Dendritic cell treated with granulocyte-macrophage colony-stimulating factor and Interleukin-4, amounts not matched to agents 40 ng/mL and 50 ng/mL, for 4 days (primary cell): ENCODE data around the gene DNAJC28.
A peak's percentile ranks its signal among the peaks of the same experiment; 100 is the strongest.

Experiments used
- H3K27ac Mint-ChIP-seq: one replicate; pipeline ENCODE4 v1.8.0; 2022; ENCODE audit warnings: mild to moderate bottlenecking, mixed read lengths
- H3K27me3 Mint-ChIP-seq: one replicate; pipeline ENCODE4 v1.8.0; 2022; ENCODE audit warnings: mild to moderate bottlenecking, mixed read lengths
- H3K36me3 Mint-ChIP-seq: one replicate; pipeline ENCODE4 v1.8.0; 2022; ENCODE audit warnings: low read depth, mixed read lengths
- H3K4me1 Mint-ChIP-seq: one replicate; pipeline ENCODE4 v1.8.0; 2022; ENCODE audit warnings: low read depth, mixed read lengths
- H3K4me3 Mint-ChIP-seq: one replicate; pipeline ENCODE4 v1.8.0; 2022; ENCODE audit warnings: mild to moderate bottlenecking, moderate library complexity, mixed read lengths
- H3K9me3 Mint-ChIP-seq: one replicate; pipeline ENCODE4 v1.8.0; 2022; ENCODE audit warnings: mixed read lengths
- intact Hi-C: fragments of 100-400 bp; cut with micrococcal nuclease; formaldehyde crosslinking; loops from one replicate; pipeline ENCODE4 v1.15.0; 2022

DNAJC28 gene, protein sequence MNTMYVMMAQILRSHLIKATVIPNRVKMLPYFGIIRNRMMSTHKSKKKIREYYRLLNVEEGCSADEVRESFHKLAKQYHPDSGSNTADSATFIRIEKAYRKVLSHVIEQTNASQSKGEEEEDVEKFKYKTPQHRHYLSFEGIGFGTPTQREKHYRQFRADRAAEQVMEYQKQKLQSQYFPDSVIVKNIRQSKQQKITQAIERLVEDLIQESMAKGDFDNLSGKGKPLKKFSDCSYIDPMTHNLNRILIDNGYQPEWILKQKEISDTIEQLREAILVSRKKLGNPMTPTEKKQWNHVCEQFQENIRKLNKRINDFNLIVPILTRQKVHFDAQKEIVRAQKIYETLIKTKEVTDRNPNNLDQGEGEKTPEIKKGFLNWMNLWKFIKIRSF

DNA sequence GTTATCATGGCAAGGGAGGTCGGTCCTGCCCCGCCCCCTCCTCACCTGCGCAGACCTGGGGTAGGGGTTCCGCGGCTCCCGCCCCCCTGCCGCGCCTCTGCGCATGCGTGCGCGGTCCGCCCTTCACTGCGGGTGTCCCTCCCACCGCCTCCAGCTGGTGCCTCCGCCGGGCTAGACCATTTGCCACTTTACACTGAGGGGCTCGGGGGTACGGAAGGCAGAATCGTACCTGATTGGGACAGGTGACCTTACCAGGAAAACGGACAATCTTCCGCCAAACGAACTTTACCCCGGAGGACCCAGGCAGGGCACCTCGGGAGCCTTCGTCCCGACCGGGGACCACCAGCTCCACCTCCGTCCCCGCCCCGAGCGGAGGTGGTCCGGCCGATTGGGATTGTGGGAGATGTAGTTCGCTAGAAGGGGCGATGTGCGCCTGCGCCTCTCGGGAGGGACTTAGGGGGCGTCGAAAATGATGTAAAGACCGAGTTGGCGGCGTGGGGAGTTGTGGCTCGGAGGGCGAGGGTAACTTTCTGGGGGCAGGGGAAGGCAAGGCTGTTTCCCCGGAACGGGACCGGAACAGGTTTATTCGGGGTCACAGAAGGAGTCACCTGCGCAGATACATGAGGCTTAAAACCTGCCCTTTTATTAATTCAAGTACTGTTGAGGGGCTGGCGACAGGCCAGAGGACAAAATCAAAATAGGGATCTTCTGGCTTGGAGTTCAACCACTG is at the start of gene DNAJC28:
Gene DNAJC28 (minus strand): TSS at position 344 of the 730 bp plus-strand sequence. CDS start 2,323 bp downstream, outside the sequence.
- peak within 1 kb of the TSS; percentile 90 for H3K27ac Mint-ChIP-seq

DNA sequence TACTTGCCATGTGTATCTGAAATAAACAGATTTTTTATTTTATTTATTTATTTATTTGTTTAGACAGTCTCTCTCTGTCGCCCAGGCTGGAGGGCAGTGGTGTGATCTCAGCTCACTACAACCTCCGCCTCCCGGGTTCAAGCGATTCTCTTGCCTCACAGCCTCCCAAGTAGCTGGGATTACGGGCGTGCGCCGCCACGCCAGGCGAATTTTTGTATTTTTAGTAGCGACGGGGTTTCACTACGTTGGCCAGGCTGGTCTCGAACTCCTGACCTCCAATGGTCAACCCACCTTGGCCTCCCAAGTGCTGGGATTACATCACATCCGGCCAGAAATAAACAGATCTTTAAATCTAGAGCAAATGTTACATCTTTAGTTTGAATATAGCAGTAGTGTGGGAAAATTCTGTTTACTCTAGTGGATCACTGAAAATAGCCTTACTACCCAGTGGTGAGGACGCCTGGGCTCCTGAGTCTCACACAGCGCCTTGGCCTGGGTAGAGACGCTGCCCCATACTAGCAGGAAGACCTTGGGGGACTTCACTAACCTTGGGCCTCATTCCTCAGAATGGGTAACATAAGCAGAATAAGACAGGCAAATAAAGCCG is 49.7 kb upstream of the DNAJC28 start:
- intact Hi-C loops = loop anchor here (5.0 kb wide), 1 partner anchor 49 kb away; the partner anchor contains the start of gene DNAJC28
- Mint-ChIP-seq H3K36me3 (peaks cover 60% of the 10 kb centered on the region), H3K27me3 (no peaks in the 10 kb centered on the region), H3K4me1 (peaks cover 23% of the 10 kb centered on the region), H3K27ac (peak overlapping the region; percentile 99), H3K4me3 (peak overlapping the region; percentile 90), H3K9me3 (peaks cover 8% of the 10 kb centered on the region)

More for the DNA sequence above, at the start of gene DNAJC28:
- H3K4me3 Mint-ChIP-seq = peak within 1 kb of the TSS; percentile 82
- no peaks in the 10 kb centered on the region for H3K4me1 Mint-ChIP-seq
- H3K36me3 Mint-ChIP-seq = peaks cover 19% of the 10 kb centered on the region
- H3K27me3 Mint-ChIP-seq = peaks cover 2% of the 10 kb centered on the region
- intact Hi-C loops = loop anchor here (1.0 to 5.0 kb wide), 2 partner anchors 11 to 51 kb away; partner anchors contain the start of genes GART and SON
- H3K9me3 Mint-ChIP-seq = no peaks in the 10 kb centered on the region

DNA sequence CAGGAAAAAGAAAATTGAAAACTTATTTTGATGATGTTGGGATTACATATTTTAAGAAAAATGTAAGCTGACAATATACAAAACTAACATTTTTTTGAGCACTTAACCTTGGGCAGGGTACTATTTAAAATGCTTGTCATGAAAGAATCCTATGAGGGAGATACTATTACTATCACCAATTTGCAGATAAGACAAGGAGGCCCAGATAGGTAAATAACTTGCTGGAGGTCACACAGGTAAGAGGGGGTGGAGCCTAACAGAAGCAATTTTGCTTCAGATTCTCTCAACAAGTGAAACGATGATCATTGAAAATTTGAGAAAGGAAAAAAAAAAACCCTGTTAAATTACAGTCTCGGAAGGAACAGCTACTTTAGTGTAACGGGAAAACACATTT is 49.2 kb upstream of the DNAJC28 start:
- Mint-ChIP-seq H3K36me3 (peaks cover 65% of the 10 kb centered on the region), H3K4me3 (no peak overlapping the region), H3K27me3 (no peaks in the 10 kb centered on the region), H3K4me1 (peaks cover 18% of the 10 kb centered on the region), H3K9me3 (peaks cover 8% of the 10 kb centered on the region), H3K27ac (peak overlapping the region; percentile 99)
- intact Hi-C loops = loop anchor here (5.0 kb wide), 1 partner anchor 48 kb away; the partner anchor contains the start of gene DNAJC28

DNA sequence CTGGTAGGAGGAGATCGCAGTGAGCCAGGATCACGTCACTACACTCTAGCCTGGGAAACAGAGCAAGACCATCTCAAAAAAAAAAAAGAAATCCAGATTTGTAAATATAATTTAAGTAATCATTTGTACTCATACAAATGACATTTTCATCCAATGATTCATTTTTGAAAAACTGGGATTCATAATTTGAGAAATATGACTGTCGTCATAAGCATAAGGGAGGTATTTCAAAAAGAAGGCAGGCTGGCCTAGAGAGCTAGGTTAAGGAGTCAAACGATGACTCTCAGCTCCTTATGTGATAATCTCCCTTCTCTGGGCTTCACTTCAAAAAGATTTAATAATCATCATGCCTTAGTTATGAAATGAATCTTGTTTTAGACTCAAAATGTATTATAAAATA is 48.1 kb upstream of the DNAJC28 start:
- intact Hi-C loops = loop anchor here (5.0 kb wide), 1 partner anchor 47 kb away; the partner anchor contains the start of gene DNAJC28
- no peak overlapping the region for H3K4me3 Mint-ChIP-seq
- H3K27ac Mint-ChIP-seq = no peak overlapping the region
- H3K36me3 Mint-ChIP-seq = peaks cover 76% of the 10 kb centered on the region
- no peaks in the 10 kb centered on the region for H3K27me3 Mint-ChIP-seq
- H3K4me1 Mint-ChIP-seq = peaks cover 16% of the 10 kb centered on the region
- peaks cover 8% of the 10 kb centered on the region for H3K9me3 Mint-ChIP-seq

DNA sequence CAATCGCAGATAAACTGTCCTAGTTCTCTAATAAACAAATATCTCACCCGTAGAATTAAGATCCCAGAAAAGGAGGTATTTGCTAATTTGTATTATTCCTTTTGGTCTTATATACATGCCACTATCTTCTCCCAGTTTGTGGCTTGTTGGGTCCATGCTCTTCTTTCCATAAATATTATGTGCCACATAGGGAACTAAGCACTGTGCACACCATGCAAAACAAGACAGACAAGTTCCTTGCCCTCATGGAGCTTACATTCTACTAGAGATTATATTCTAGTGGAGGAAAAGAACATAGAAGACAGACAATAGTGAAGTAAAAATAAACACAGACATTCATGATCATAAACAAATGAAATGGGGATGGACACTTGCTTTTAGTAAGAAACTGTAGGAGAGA is 45.7 kb upstream of the DNAJC28 start:
- H3K4me3 Mint-ChIP-seq = no peak overlapping the region
- H3K27ac Mint-ChIP-seq = no peak overlapping the region
- H3K27me3 Mint-ChIP-seq = no peaks in the 10 kb centered on the region
- H3K36me3 Mint-ChIP-seq = peaks cover 81% of the 10 kb centered on the region
- intact Hi-C loops = no loop called here
- H3K9me3 Mint-ChIP-seq = peaks cover 8% of the 10 kb centered on the region
- peaks cover 24% of the 10 kb centered on the region for H3K4me1 Mint-ChIP-seq

DNA sequence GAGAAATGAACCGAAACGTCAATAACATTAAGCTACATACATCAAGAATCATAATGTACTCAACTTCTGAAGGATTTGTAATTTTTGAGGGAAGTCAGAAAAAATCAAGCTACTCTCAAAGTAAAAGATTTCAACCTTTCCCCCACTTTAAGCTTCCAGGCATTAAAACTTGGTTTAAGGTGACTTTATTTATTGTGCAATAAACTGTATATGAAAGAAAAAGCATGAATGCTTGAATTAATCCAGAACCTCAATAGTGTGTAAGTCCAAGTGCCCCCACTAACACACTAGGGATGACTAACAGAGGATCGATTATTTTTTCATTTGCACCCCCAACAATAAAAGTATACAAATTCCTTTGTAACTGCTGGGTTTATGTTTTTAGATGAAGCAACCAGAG is 39.5 kb upstream of the DNAJC28 start:
- H3K9me3 Mint-ChIP-seq = no peaks in the 10 kb centered on the region
- intact Hi-C loops = no loop called here
- no peaks in the 10 kb centered on the region for H3K27me3 Mint-ChIP-seq
- no peak overlapping the region for H3K4me3 Mint-ChIP-seq
- H3K27ac Mint-ChIP-seq = no peak overlapping the region
- H3K4me1 Mint-ChIP-seq = peaks cover 10% of the 10 kb centered on the region
- peaks cover 98% of the 10 kb centered on the region for H3K36me3 Mint-ChIP-seq

DNA sequence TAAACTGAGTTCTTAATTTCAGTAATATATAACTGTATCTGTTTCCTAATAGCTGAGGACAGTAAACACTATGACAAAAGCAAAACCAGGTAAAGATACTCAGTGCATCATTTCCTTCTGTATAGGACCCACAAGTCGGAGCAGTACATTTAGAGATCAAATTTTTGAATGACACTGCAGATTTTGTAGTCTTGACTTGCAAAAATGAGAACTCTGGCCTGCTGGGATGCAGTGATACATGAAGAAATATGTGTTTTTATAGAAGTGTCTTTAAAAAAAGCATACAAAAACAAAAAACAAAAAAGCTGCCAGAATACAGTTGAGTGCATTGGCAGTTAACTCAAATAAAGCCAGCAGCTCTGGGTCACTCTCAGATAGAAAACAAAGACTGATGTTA is 31.4 kb upstream of the DNAJC28 start:
- Mint-ChIP-seq H3K27me3 (no peaks in the 10 kb centered on the region), H3K36me3 (peaks cover 71% of the 10 kb centered on the region), H3K27ac (no peak overlapping the region), H3K9me3 (no peaks in the 10 kb centered on the region), H3K4me1 (peaks cover 7% of the 10 kb centered on the region), H3K4me3 (no peak overlapping the region)
- intact Hi-C loops = no loop called here

DNA sequence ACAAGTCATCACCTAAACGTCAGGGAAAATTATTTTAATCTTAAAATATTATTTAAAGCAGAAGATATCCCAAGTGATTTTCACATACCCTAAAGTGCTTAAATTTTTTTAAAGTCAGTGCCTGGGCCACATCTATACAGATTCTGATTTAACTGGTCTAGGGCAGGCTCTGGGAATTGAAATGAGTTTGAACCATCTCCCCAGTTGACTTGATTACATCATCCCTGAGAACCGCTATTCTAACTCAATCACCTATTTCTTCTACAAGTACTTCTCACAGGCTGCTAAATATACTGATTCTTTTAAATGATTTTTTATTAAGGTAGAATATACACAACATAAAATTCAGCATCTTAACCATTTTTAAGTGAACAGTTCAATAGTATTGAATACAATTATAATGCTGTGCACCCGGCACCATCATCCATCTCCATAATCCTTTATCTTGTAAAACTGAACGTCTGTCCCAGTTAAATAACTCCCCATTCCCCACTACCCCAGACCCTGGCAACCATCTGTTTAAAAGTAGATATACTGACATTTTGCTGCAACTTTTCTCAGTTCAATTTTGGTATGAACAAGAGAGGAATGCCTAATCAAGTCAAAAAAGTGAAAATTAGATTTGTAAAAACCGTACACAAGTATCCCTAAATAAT is 30.9 kb upstream of the DNAJC28 start:
- Mint-ChIP-seq H3K36me3 (peaks cover 68% of the 10 kb centered on the region), H3K27ac (no peak overlapping the region), H3K9me3 (no peaks in the 10 kb centered on the region), H3K4me1 (peaks cover 7% of the 10 kb centered on the region), H3K4me3 (no peak overlapping the region), H3K27me3 (no peaks in the 10 kb centered on the region)
- intact Hi-C loops = no loop called here

DNA sequence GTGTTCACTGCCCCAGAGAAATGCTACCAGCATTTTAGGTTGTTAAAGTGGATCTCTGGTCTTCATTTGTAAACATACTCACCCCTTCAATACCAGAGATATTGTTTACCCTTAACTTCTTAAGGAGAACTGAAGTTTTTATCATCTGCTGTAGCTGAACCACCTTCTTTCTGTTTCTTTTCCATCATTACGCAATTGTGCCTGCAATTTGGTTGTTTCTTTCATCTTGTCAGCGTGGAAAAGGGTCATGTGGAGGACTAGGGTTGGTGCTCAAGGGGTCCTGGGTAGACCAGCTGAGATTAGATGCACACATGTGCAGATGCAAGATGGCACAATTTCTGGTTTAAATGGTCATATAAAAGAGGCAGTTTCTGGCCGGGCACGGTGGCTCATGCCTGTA is 27.4 kb upstream of the DNAJC28 start:
- H3K4me3 Mint-ChIP-seq = no peak overlapping the region
- no peaks in the 10 kb centered on the region for H3K9me3 Mint-ChIP-seq
- no peaks in the 10 kb centered on the region for H3K4me1 Mint-ChIP-seq
- no peak overlapping the region for H3K27ac Mint-ChIP-seq
- intact Hi-C loops = no loop called here
- H3K27me3 Mint-ChIP-seq = no peaks in the 10 kb centered on the region
- peaks cover 76% of the 10 kb centered on the region for H3K36me3 Mint-ChIP-seq

DNA sequence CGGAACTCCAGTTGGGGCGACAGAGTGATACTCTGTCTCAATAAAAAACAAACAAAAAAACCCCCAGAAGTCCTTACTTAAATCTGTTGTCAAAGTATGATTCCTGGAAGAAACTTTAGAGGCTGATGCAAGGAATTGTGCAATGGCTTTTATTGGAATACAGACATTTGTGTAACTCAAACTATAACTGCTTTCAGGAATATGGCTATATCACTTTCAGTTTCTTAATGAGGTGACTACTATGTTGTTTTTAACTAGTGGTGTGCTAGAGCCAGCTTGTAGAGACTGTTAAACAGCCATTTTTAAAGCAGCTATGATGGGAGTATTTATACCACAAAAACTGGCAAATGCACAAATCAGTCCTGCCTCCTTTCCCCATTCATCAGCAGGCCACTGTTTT is 22.7 kb upstream of the DNAJC28 start:
- H3K27me3 Mint-ChIP-seq = no peaks in the 10 kb centered on the region
- H3K9me3 Mint-ChIP-seq = no peaks in the 10 kb centered on the region
- peaks cover 91% of the 10 kb centered on the region for H3K36me3 Mint-ChIP-seq
- H3K4me3 Mint-ChIP-seq = no peak overlapping the region
- intact Hi-C loops = no loop called here
- H3K27ac Mint-ChIP-seq = no peak overlapping the region
- H3K4me1 Mint-ChIP-seq = no peaks in the 10 kb centered on the region

DNA sequence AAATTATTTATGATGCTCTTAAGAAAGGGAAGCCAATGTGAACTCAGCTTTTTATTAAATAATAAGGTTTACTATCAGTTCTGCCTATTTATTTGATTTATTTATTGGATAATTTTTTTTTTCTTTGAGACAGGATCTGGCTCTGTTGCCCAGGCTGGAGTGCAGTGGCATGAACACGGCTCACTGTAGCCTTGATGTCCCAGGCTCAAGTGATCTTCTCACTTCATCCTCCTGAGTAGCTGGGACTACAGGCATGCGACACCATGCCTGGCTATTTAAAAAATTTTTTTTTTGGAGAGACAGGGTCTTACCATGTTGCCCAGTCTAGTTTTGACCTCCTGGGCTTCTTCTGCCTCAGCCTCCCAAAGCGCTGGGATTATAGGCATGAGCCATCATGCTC is 21.0 kb upstream of the DNAJC28 start:
- Mint-ChIP-seq H3K4me3 (no peak overlapping the region), H3K27me3 (no peaks in the 10 kb centered on the region), H3K36me3 (peaks cover 95% of the 10 kb centered on the region), H3K4me1 (no peaks in the 10 kb centered on the region), H3K9me3 (no peaks in the 10 kb centered on the region), H3K27ac (no peak overlapping the region)
- intact Hi-C loops = no loop called here

DNA sequence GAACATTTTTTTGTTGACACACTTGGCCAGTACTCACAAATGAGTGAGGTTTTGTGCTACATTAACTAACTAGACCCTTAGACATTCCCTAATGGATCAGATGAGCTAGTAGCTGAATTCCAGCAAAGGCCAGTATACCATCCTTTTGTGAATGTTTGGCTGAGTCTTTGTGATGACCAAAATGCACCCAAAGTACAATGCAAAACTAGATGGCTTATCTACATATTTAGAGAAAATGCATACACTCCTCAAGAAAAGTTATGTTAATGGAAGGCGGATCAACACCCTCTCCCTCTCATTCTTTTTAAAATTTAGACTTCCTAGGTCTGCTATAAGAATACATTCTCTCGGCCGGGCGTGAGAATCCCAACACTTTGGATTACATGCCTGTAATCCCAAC is 20.1 kb upstream of the DNAJC28 start:
- Mint-ChIP-seq H3K27me3 (no peaks in the 10 kb centered on the region), H3K4me1 (no peaks in the 10 kb centered on the region), H3K4me3 (no peak overlapping the region), H3K9me3 (no peaks in the 10 kb centered on the region), H3K36me3 (peaks cover 95% of the 10 kb centered on the region), H3K27ac (no peak overlapping the region)
- intact Hi-C loops = no loop called here

DNA sequence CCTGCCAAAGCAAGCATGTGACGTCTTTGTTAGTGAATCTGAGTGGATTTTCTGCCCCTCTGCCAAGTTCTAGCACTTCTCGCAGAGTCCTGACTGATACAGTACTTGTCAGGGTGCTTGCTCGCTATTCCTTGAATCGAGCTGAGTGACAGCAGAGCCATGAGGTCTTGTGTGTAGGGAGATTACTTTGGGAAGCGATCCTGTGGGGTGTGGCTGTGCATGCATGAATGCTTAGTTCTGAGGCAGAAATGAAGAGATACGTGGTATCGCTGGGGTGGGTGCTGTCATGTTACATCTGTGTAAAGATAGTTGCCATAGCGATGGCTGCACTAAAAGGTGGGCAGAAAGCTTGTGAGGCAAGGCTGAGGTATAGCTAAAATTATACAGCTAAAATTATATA is 19.3 kb upstream of the DNAJC28 start:
- H3K4me1 Mint-ChIP-seq = no peaks in the 10 kb centered on the region
- H3K4me3 Mint-ChIP-seq = no peak overlapping the region
- H3K27ac Mint-ChIP-seq = no peak overlapping the region
- H3K27me3 Mint-ChIP-seq = no peaks in the 10 kb centered on the region
- H3K36me3 Mint-ChIP-seq = peaks cover 95% of the 10 kb centered on the region
- H3K9me3 Mint-ChIP-seq = no peaks in the 10 kb centered on the region
- intact Hi-C loops = no loop called here
